H1 (cell line): ENCODE measurements around the gene DCLK1. TPM values are rescaled to one million over a fixed set of nuclear protein-coding genes. Genes with fewer than 3 reads are reported as not detected.

Experiments
- CTCF ChIA-PET: fragments of 300-600 bp; sonication (Branson Sonifier 250); formaldehyde crosslinking; loops from one replicate; lab custom pipeline; 2021; ENCODE audit not compliant: partially characterized antibody; lab: Charles Lee
- POLR2A ChIA-PET: fragments of 300-600 bp; sonication (Branson Sonifier 250); formaldehyde crosslinking; loops from one replicate; lab custom pipeline; 2021; ENCODE audit warnings: inconsistent platforms; ENCODE audit not compliant: partially characterized antibody; lab: Charles Lee
- DNase-seq, 2 experiments: peaks; one replicate each; pipeline versions ENCODE4 v3.0.0 to v3.0.0-alpha.2; 2010 to 2022; ENCODE audit warnings: low spot score in 2 of 2, low read depth in 1 of 2, mixed read lengths in 1 of 2
- FAIRE-seq: peaks from 2 replicates; lab custom pipeline; 2011; peaks lifted over from hg19 to GRCh38; lab: Jason Lieb, UNC
- H2AFZ ChIP-seq: 2 replicates; pipeline ENCODE4 v1.8.1; 2012; ENCODE audit warnings: low read length, inconsistent platforms
- H2AK5ac ChIP-seq: 2 replicates; pipeline ENCODE4 v1.6.1; 2013; ENCODE audit warnings: low read depth, low read length
- H2BK120ac ChIP-seq: replicated peaks from 2 replicates; pipeline ENCODE3; 2013; ENCODE audit warnings: low read depth, low read length, inconsistent platforms
- H2BK12ac ChIP-seq: 2 replicates; pipeline ENCODE4 v1.6.1; 2013; ENCODE audit warnings: low read depth, low read length
- H2BK15ac ChIP-seq: 2 replicates; pipeline ENCODE4 v1.6.1; 2013; ENCODE audit warnings: low read length
- H2BK20ac ChIP-seq: 2 replicates; pipeline ENCODE4 v1.6.1; 2013; ENCODE audit warnings: low read length
- H2BK5ac ChIP-seq: 2 replicates; pipeline ENCODE4 v1.6.1; 2013; ENCODE audit warnings: low read depth, low read length
- H3K14ac ChIP-seq: 2 replicates; pipeline ENCODE4 v1.6.1; 2013; ENCODE audit warnings: inconsistent platforms; ENCODE audit not compliant: insufficient read length
- H3K18ac ChIP-seq: 2 replicates; pipeline ENCODE4 v1.6.1; 2013; ENCODE audit warnings: low read length; ENCODE audit errors: extremely low read depth
- H3K23ac ChIP-seq: 2 replicates; pipeline ENCODE4 v1.6.1; 2013; ENCODE audit warnings: inconsistent platforms; ENCODE audit not compliant: insufficient read length
- H3K23me2 ChIP-seq: 2 replicates; pipeline ENCODE4 v1.6.1; 2013; ENCODE audit warnings: low read depth, low read length
- H3K27ac ChIP-seq: 2 replicates; pipeline ENCODE4 v1.6.1; 2011; ENCODE audit warnings: low read depth, low read length, inconsistent platforms
- H3K27me3 ChIP-seq, 4 experiments: replicated peaks in 1 of 4; 1 replicate in 1 of 4; 2 replicates in 3 of 4; pipeline versions ENCODE4 v1.6.1 to v1.8.1; 2011 to 2013; ENCODE audit warnings: low read length in 3 of 4, mild to moderate bottlenecking in 3 of 4, inconsistent platforms in 2 of 4, mixed read lengths in 2 of 4, moderate library complexity in 1 of 4; ENCODE audit not compliant: control insufficient read depth in 3 of 4, insufficient read depth in 3 of 4; ENCODE audit errors: extremely low read depth in 1 of 4
- H3K36me3 ChIP-seq, 4 experiments: 2 replicates each; pipeline versions ENCODE4 v1.6.1 to v1.8.1; 2011 to 2013; ENCODE audit warnings: mild to moderate bottlenecking in 4 of 4, low read length in 3 of 4, moderate library complexity in 2 of 4, control low read depth in 1 of 4, inconsistent platforms in 1 of 4; ENCODE audit not compliant: insufficient read depth in 4 of 4, control insufficient read depth in 2 of 4
- H3K4ac ChIP-seq: replicated peaks from 2 replicates; pipeline ENCODE3; 2013; ENCODE audit warnings: low read length, low read depth, mixed read lengths, inconsistent platforms; ENCODE audit not compliant: insufficient read length
- H3K4me1 ChIP-seq, 4 experiments: replicated peaks in 1 of 4; 1 replicate in 1 of 4; 2 replicates in 3 of 4; pipeline versions ENCODE4 v1.6.1 to v1.8.1; 2011 to 2013; ENCODE audit warnings: low read length in 3 of 4, inconsistent platforms in 2 of 4, mixed read lengths in 1 of 4; ENCODE audit not compliant: insufficient read depth in 4 of 4, control insufficient read depth in 3 of 4
- H3K4me2 ChIP-seq, 2 experiments: 2 replicates each; pipeline versions ENCODE4 v1.6.1 to v1.8.1; 2011 to 2013; ENCODE audit warnings: low read depth in 2 of 2, low read length in 2 of 2, control low read depth in 1 of 2, inconsistent platforms in 1 of 2, mild to moderate bottlenecking in 1 of 2; ENCODE audit not compliant: insufficient read depth in 1 of 2
- H3K4me3 ChIP-seq, 4 experiments: fragments of 200-600, 300-600 bp in 1 of 4; sonication (generic), shearing (Covaris generic), sonication (Bioruptor Twin) in 1 of 4; 2 replicates each; pipeline versions ENCODE4 v1.5.1 to v1.8.1; 2011 to 2016; ENCODE audit warnings: low read length in 4 of 4, low read depth in 3 of 4, control low read depth in 2 of 4, inconsistent platforms in 2 of 4, mild to moderate bottlenecking in 2 of 4, mixed read lengths in 1 of 4, moderate library complexity in 1 of 4; ENCODE audit not compliant: insufficient read depth in 2 of 4; ENCODE audit errors: extremely low read depth in 1 of 4
- H3K56ac ChIP-seq: replicated peaks from 2 replicates; pipeline ENCODE3; 2013; ENCODE audit warnings: low read depth, mild to moderate bottlenecking, mixed read lengths, low read length, inconsistent platforms; ENCODE audit not compliant: insufficient read length
- H3K79me1 ChIP-seq: 2 replicates; pipeline ENCODE4 v1.6.1; 2013; ENCODE audit warnings: low read depth, low read length, control low read depth
- H3K79me2 ChIP-seq, 2 experiments: 2 replicates each; pipeline versions ENCODE4 v1.6.1 to v1.8.1; 2012 to 2013; ENCODE audit warnings: low read length in 2 of 2, mild to moderate bottlenecking in 2 of 2, inconsistent platforms in 1 of 2; ENCODE audit not compliant: insufficient read depth in 2 of 2, control insufficient read depth in 1 of 2
- H3K9ac ChIP-seq, 4 experiments: replicated peaks in 1 of 4; 1 replicate in 1 of 4; 2 replicates in 3 of 4; pipeline versions ENCODE4 v1.6.1 to v1.8.1; 2011 to 2013; ENCODE audit warnings: low read depth in 3 of 4, low read length in 3 of 4, control low read depth in 2 of 4, mild to moderate bottlenecking in 2 of 4, moderate library complexity in 2 of 4, inconsistent platforms in 1 of 4; ENCODE audit errors: extremely low read depth in 1 of 4
- H3K9me3 ChIP-seq, 2 experiments: 2 replicates each; pipeline versions ENCODE4 v1.6.1 to v1.8.1; 2012 to 2013; ENCODE audit warnings: mild to moderate bottlenecking in 2 of 2, moderate library complexity in 2 of 2, control low read depth in 1 of 2, inconsistent platforms in 1 of 2, low read depth in 1 of 2, low read length in 1 of 2, mixed read lengths in 1 of 2; ENCODE audit not compliant: insufficient read depth in 2 of 2
- H4K20me1 ChIP-seq, 2 experiments: replicated peaks in 1 of 2; 2 replicates each; pipeline versions ENCODE3 to v1.8.1; 2011 to 2013; ENCODE audit warnings: inconsistent platforms in 2 of 2, low read length in 2 of 2, mild to moderate bottlenecking in 1 of 2; ENCODE audit not compliant: insufficient read depth in 2 of 2, control insufficient read depth in 1 of 2
- H4K5ac ChIP-seq: 2 replicates; pipeline ENCODE4 v1.6.1; 2013; ENCODE audit warnings: low read length, low read depth, mixed read lengths, inconsistent platforms; ENCODE audit not compliant: insufficient read length
- H4K8ac ChIP-seq: 2 replicates; pipeline ENCODE4 v1.8.0; 2013; ENCODE audit warnings: mild to moderate bottlenecking, moderate library complexity, low read length, inconsistent platforms; ENCODE audit not compliant: insufficient read depth; ENCODE audit errors: extremely low read depth
- H4K91ac ChIP-seq: replicated peaks from 2 replicates; pipeline ENCODE3; 2013; ENCODE audit warnings: low read length, mixed read lengths, inconsistent platforms; ENCODE audit not compliant: insufficient read length
- ASH2L ChIP-seq: fragments of 200-600, 300-600 bp; sonication (generic); IDR thresholded peaks from one replicate; pipeline ENCODE4 v1.7.1; 2017; ENCODE audit warnings: low read length
- CREB1 ChIP-seq: IDR thresholded peaks from 2 replicates; pipeline ENCODE4 v1.6.1; 2012; ENCODE audit warnings: inconsistent platforms
- EGR1 ChIP-seq: IDR thresholded peaks from 2 replicates; pipeline ENCODE4 v1.6.1; 2011; ENCODE audit warnings: low read depth, low read length, borderline replicate concordance
- NRF1 ChIP-seq: IDR thresholded peaks from 2 replicates; pipeline ENCODE4 v1.6.1; 2011; ENCODE audit warnings: mild to moderate bottlenecking, low read depth, low read length, improper control_type of control experiment
- POU5F1 ChIP-seq: IDR thresholded peaks from 2 replicates; pipeline ENCODE4 v1.6.1; 2011; ENCODE audit warnings: low read depth, mild to moderate bottlenecking, low read length, moderate library complexity
- SIRT6 ChIP-seq: IDR thresholded peaks from one replicate; pipeline ENCODE4 v1.7.1; 2012; ENCODE audit warnings: low read length, inconsistent platforms
- TAF1 ChIP-seq: IDR thresholded peaks from 2 replicates; pipeline ENCODE4 v1.6.1; 2011; ENCODE audit warnings: mild to moderate bottlenecking, low read depth, low read length
- TBP ChIP-seq: IDR thresholded peaks from 2 replicates; pipeline ENCODE4 v1.6.1; 2011; ENCODE audit warnings: low read depth, low read length, improper control_type of control experiment
- WGBS, 2 experiments: shearing (Covaris generic) in 1 of 2; methylation state at CpG; one replicate each; pipeline versions ENCODE4 v1.1.6 to v1.1.7; 2013 to 2015; ENCODE audit warnings: low lambda C conversion rate in 2 of 2, mixed read lengths in 2 of 2, inconsistent platforms in 1 of 2, low coverage in 1 of 2, missing lambda C conversion rate in 1 of 2; ENCODE audit not compliant: insufficient replicate concordance in 2 of 2, insufficient coverage in 1 of 2, insufficient read length in 1 of 2; ENCODE audit errors: extremely low coverage in 1 of 2, missing lambda C conversion rate in 1 of 2; 5-methylcytosine and 5-hydroxymethylcytosine counted together
- polyA plus RNA-seq, 7 experiments: library from polyadenylated mRNA; depleted of rRNA in 3 of 7; stranded (reverse) in 5 of 7; unstranded in 2 of 7; fragments of >200 nt in 5 of 7; fragments of 200-250 nt in 2 of 7; gene quantifications; 1 replicate in 5 of 7; 2 replicates in 1 of 7; 4 replicates in 1 of 7; pipeline versions ENCODE4 v1.2.1 to v1.2.3, GENCODE V29; 2011 to 2013; ENCODE audit warnings: missing spikeins in 2 of 7, mixed read lengths in 2 of 7
- total RNA-seq: library from RNA; stranded (reverse); fragmentation: NEBNext Ultra II Directional; extraction: Animal tissue kit (Norgen Biotek cat#: 25700); gene quantifications from 2 replicates; pipeline ENCODE4 v1.2.1, GENCODE V29; 2021

The DCLK1 gene
- total and polyA plus RNA-seq, 2 of the 8 experiments (the other 6 are each of a cell fraction or from before 2014, with no cell fraction given): 22.8 to 41.0 TPM

GRCh38 chr13:36061621-36062020, 69.6 kb downstream of the DCLK1 start:
- Histone ChIP-seq H3K4me2 (no peak overlapping the region), H3K14ac (no peak overlapping the region), H3K23me2 (no peaks in the 10 kb centered on the region), H3K18ac (no peak overlapping the region), H2BK12ac (no peak overlapping the region), H3K4me3 (no peak overlapping the region), H3K36me3 (no peaks in the 10 kb centered on the region), H4K91ac (no peak overlapping the region), H2BK120ac (no peak overlapping the region), H3K4ac (no peak overlapping the region), H3K9ac (no peak overlapping the region), H3K9me3 (no peaks in the 10 kb centered on the region), H3K56ac (no peak overlapping the region), H3K27me3 (no peaks in the 10 kb centered on the region), H2AFZ (no peak overlapping the region), H3K4me1 (no peaks in the 10 kb centered on the region), H2BK20ac (no peak overlapping the region), H4K8ac (no peak overlapping the region), H4K20me1 (no peaks in the 10 kb centered on the region), H3K79me1 (no peaks in the 10 kb centered on the region), H2BK15ac (no peak overlapping the region), H2AK5ac (no peak overlapping the region), H3K27ac (no peak overlapping the region), H3K79me2 (no peaks in the 10 kb centered on the region), H2BK5ac (no peak overlapping the region), H3K23ac (no peak overlapping the region), H4K5ac (no peak overlapping the region)
- FAIRE-seq (no peak), DNase-seq (no peak)
- 78% methylated on average over 4 of the region's 4 CpGs; no CpG with 5 or more reads in 1 of the 2 experiments for WGBS, 2 experiments
- TF ChIP-seq NRF1: no peak
- TF ChIP-seq SIRT6: no peak
- TF ChIP-seq POU5F1: no peak
- no peak for TF ChIP-seq ASH2L
- no peak for TF ChIP-seq CREB1
- TF ChIP-seq EGR1: no peak
- no peak for TF ChIP-seq TBP
- TF ChIP-seq TAF1: no peak
- ChIA-PET CTCF (no interaction called here), POLR2A (no interaction called here)
